GM21825 (cell line): Measurements from ENCODE around the gene MOV10L1.
"Not testable (repeated sequence)": the region's sequence is repeated elsewhere in the genome, so short reads cannot be mapped to it uniquely, and the experiment has no call there.

ENCODE experiments used
- ATAC-seq: cut with Tn5 transposase; IDR thresholded peaks from one replicate; pipeline ENCODE4 v1.9.1; 2021; ENCODE audit warnings: mild to moderate bottlenecking, moderate library complexity; ENCODE audit not compliant: unreplicated experiment

The MOV10L1 gene

GRCh38 chr22:50199829-50200460 is 110.1 kb downstream of the MOV10L1 start:
- peak; percentile 2 for ATAC-seq

GRCh38 chr22:50200461-50201190 is 110.8 kb downstream of the MOV10L1 start, which contains the start of gene SELENOO:
Gene SELENOO, plus strand, starts transcription at chr22:50201011. Its CDS starts 26 bp downstream, at chr22:50201037.
- peak; percentile 62 for ATAC-seq

- ATAC-seq = peak; percentile 19
Measured at GRCh38 chr22:50201191-50202129, 111.7 kb downstream of the MOV10L1 start.

- no peak for ATAC-seq
Measured at GRCh38 chr22:50202130-50202666, 112.4 kb downstream of the MOV10L1 start.

GRCh38 chr22:50203288-50203687 is 113.5 kb downstream of the MOV10L1 start:
- no peak for ATAC-seq

GRCh38 chr22:50204571-50204970 is 114.8 kb downstream of the MOV10L1 start:
- ATAC-seq = no peak

GRCh38 chr22:50204998-50205397 is 115.2 kb downstream of the MOV10L1 start:
- not testable (repeated sequence) for ATAC-seq

- no peak for ATAC-seq
Measured at GRCh38 chr22:50205781-50206569, 116.2 kb downstream of the MOV10L1 start.

GRCh38 chr22:50206599-50206998 is 116.8 kb downstream of the MOV10L1 start:
- ATAC-seq = no peak

GRCh38 chr22:50207383-50208140 is 117.8 kb downstream of the MOV10L1 start:
- no peak for ATAC-seq

- ATAC-seq = no peak
Measured at GRCh38 chr22:50208430-50208938, 118.7 kb downstream of the MOV10L1 start.

- no peak for ATAC-seq
Measured at GRCh38 chr22:50208939-50209892, 119.4 kb downstream of the MOV10L1 start.

- ATAC-seq = no peak
Measured at GRCh38 chr22:50209893-50210292, 120.1 kb downstream of the MOV10L1 start.

- no peak for ATAC-seq
Measured at GRCh38 chr22:50210378-50211139, 120.8 kb downstream of the MOV10L1 start.

GRCh38 chr22:50211147-50211546 is 121.3 kb downstream of the MOV10L1 start:
- no peak for ATAC-seq
